GOT3 (cell line): ENCODE measurements around the gene SFRP5.

Experiments
- DNase-seq: peaks from one replicate; lab custom pipeline; 2025; ENCODE audit warnings: mixed read lengths; lab: John Stamatoyannopoulos, UW

Gene SFRP5

DNA sequence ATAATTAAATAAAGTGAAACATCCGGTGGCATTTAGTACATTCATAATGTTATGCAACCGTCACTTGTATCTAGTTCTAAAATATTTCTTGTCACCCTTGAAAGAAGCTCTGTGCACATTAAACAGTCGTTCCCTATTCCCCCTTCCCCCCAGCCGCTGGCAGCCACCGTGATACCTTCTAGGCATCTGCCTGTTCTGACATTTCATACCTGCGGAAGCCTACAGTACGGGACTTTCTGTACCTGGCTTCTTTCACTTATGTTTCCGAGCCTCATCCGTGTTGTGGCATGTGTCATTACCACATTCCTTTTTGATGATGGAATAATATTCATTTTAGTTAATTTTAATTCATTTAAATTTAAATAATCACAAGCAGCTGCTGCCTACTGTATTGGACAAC lies 13.9 kb upstream of the SFRP5 start:
- DNase-seq: no peak

DNA sequence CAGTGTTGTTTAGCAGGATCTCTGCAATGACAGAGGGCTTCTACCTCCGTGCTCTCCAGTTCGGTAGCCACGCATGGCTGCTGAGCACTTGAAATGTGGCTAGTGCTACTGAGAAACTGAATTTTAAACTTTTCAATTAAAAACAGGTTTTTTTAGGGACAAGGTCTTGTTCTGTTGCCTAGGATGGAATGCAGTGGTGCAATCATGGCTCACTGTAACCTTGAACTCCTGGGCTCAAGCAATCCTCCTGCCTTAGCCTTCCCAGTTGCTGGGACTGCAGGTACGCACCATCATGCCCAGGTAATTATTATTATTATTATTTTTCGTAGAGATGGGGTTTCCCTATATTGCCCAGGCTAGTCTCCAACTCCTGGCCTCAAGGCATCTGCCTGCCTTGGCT lies 13.4 kb upstream of the SFRP5 start:
- DNase-seq: no peak

GRCh38 chr10:97784200-97784810 lies 12.5 kb upstream of the SFRP5 start:
- no peak for DNase-seq

DNA sequence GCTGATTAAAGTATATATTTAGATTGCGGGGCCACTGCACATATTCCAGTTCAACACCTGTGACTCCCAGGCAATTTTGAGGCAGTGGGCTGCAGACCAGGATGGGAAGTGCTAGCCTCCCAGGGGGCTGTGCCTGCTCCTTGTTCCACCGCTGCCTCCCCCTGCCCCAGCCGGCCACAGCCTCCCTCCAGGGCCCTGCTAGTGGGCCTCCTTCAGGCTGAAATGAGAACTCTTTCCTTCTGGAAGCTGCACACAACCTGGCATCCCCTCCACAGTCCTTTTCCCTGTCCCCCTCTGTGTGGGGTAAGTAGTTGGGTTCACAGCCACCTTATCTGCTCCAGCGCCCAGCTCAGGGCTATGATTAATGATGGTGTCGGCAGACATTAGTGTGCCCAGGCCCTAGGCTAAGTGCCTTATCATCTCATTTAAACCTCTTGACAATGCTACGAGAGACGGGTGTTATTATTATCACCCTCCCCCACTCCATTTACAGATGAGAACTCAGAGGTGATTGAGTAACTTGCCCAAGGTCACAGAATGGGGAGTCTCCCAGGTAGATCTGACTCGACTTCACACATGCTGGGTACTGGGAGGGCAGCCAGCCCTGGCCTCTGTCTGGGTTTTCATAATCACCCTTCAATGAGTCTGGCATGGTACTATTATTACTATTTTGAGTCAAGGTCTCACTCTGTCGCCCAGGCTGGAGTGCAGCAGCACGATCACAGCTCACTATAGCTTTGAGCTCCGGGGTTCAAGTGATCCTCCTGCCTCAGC lies 10.8 kb upstream of the SFRP5 start:
- DNase-seq: no peak

DNA sequence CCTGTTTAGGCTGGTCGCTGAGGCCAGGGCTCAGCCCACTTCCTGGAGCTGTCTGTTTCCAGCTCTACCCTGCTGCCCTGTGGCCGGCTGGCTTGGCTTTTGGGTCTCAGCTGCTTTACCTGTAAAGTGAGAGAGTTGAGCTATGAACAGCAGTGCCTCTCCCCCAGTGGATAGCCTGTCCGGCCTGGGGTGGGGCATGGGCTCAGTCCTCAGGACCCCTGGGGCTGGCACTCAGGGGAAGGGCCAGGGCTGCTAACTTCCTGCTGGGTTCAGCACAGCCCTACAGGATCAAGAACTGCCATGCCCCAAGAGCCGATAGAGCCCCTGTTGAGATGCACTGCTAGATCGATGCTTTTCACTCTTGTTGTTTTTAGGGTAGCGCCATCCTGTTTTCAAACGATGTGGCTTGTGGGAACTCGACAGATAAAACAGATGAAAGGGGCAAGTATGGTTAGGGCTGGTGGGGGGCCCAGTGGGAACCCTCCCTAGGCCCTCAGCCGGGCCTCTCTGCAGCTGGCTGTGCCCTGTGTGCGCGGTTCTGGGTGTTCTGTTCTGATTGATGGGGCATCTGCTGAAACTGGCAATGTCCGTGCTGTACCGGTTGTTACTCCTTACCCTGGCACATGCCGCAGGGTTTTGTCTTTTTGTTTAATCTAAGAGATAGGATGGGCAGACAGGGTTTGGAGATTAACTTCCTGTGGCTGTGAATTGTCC lies 10.0 kb upstream of the SFRP5 start:
- no peak for DNase-seq

DNA sequence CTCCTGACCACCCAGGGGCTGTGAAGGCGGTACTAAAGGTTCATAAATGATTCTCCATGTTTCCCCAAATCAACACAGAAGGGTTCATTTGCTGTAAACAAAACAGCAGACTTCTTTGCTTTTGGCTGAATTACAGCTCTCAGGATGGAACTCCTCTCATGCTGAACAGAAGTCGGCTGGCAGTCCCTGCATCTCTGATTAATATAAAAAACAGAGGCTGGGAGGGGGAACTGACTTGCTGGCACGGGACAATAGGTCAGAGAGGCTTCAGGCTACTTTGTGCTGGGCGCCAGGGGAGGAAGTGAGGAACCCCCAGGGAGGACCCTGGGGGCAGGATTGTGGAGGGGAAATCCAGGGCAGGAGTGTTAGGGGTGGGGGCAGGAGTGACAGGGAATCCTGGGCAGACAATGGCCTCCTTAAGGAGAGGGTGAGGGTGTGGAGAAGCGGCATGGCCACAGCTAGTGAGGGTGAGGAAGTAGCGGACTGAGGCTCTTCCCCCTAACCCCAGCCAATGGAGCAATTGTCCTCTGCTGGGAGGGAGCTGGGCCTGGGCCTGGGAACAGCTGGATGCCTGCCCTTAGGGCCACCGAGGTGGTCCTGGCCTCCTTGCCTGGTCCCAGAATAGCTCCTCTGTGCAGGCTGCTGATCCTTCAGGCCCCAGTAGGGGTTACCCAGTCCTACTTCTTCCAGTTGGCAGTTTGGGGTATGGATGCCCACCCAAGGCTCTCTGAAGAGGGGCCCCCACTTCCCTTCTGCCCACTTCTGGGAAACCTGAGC lies 9.2 kb upstream of the SFRP5 start:
- no peak for DNase-seq

DNA sequence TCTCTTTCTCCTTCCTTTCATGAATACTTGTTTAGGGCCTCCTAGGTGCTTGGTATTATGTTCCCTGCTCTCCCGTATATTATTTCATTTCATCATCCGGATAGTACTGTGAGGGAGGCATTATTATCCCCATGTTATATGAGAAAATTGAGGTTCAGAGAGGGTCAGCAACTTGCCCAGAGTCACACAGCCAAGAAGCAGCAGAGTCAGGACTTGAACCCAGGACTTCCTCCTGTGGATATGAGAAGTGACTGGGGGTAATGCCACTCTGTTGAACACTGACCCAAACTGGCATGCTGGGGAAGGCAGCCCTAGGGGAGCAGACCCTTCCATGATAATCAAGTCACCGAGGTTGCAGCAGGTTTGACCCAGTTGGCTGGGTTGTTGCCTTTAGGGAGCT lies 8.2 kb upstream of the SFRP5 start:
- DNase-seq: no peak

DNA sequence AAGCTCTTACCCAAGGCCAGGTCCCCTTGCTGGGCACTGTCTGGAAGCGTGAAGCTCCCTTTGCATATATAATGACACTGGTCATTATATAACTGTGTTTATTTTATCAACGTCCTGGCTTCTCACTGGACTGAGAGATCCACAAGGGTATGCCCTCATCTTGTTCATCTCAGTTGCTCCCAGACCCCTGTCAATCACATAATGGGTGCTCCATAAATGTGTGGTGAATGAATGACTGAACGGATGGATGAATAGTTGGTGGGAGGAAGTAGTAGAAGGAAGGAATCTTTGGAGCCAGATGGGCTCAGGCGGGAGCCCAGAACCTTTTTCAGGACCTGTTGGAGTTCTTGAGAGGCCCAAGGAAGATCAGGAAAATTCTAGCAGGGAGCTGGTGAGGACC lies 7.7 kb upstream of the SFRP5 start:
- no peak for DNase-seq

GRCh38 chr10:97778452-97779302 lies 6.9 kb upstream of the SFRP5 start:
- no peak for DNase-seq

DNA sequence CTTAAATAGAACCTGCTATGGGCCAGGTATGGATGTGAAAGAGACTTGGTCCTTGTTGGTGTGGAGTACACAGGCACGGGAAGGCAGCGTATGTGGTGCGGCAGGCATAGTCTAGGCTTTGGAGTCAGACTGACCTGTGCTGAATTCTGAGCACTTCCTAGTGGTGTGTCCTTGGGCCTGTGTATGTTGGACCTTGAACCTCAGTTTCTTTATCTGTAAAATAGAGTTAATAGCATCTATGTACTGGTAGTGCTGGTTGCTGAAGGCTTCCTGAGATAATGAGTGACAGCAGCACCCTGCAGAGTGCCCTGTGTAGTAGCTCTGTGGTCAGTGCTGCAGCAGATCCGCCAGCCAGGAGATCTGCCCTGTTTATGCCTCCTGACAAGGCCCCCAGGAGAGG lies 5.3 kb upstream of the SFRP5 start:
- no peak for DNase-seq

- no peak for DNase-seq
These were observed 3.1 kb upstream of the SFRP5 start for GRCh38 chr10:97774811-97775294.

- no peak for DNase-seq
These were observed 1.3 kb upstream of the SFRP5 start for GRCh38 chr10:97773096-97773495.

DNA sequence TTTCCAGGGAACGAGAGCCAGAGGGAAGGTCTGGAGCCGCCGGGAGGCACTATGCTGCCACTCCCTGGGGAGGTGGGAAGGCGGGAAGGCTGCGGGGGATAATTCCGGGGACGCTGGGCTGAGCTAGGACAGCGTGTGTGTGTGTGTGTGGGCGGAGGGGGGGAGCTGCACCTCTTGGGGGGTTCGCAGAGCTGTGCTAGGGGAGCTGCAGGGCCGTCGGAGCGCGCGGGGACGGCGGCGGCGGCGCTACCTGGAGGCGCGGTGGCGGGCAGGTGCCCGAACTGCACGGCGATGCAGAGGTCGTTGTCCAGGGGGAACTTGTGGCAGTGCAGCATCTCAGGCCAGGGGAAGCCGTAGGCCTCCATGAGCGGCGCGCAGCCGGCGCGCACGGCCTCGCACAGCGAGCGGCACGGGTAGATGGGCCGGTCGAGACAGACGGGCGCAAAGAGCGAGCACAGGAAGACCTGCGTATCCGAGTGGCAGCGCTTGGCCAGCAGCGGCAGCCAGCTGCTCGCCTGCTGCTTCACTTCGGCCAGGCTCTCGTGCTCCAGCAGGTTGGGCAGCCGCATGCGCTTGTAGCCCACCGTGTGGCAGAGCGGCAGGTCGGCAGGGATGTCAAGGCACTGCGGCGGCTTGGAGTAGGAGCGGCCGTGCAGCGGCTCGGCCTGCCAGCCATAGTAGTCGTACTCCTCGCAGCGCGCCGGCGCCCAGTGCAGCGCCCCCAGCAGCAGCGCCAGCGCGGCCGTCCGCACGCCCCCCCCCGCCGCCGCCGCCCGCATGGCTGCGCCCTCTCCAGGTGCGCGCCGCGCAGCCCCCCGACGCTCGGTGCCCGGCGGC lies 526 bp downstream of the SFRP5 start:
- no peak for DNase-seq

DNA sequence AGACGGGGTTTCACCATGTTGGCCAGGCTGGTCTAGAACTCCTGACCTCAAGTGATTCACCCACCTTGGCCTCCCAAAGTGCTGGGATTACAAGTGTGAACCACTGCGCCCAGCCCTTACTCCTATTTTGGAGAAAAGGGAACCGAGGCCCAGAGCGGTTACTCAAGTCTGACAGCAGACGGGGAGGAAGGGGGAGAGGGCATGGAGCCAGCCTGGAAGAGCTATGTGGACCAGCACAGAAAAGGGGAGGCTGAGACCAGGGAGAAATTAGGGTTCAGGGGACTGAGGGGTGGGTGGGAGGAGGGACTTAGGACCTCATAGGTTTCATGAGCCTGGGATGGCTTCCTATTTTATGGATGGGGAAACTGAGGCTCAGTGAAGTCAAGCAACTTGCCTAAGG lies 1.5 kb downstream of the SFRP5 start:
- no peak for DNase-seq

- DNase-seq: no peak
These were observed 3.2 kb downstream of the SFRP5 start for GRCh38 chr10:97768322-97769315.

DNA sequence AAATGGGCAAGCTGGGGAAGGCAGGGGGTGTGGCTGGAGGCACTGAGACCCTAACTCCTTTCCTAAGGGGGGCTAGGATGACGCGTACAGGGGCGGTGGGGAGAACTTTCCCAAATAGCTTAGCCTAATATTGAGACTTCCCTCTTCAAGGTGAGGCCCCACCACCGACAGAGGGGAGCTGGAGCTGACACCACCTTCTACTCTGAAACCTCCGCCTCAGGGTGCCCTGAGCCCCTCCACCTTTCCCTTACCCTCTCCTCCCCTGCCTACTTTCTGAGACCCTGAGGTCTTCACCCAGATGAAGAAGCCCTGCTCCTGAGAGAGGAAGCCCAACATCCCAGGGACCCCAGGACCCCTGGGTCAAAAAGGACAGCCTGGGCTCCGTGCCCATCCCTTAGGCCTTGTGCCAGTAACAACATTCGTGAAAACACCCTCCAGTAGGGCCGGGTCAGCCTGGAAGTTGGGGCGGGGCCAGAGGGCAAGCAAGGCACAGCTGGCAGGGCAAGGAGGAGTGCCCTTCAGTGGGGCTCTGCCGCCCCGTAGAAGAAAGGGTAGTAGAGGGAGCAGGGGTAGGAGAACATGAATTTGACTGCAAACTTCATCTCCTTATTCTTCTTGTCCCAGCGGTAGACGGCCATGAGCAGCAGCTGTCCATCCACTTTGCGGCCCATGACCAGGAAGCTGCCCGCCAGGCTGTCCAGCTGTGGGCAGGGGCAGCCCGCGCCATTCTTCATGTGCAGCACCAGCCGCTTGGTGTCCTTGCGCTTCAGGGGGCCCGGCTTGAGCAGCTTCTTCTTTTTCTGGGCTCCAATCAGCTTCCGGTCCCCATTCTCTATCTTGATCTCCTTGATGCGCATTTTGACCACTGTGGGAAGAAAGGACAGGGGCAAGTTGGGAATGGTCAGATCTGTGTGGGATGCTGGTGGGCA lies 4.5 kb downstream of the SFRP5 start:
- no peak for DNase-seq

GRCh38 chr10:97766106-97766810 lies 5.5 kb downstream of the SFRP5 start:
- DNase-seq: no peak
